ENCODE data around the gene ZNF628.
"Not testable (repeated sequence)": the region's sequence is repeated elsewhere in the genome, so short reads cannot be mapped to it uniquely, and the experiment has no call there.

Gene ZNF628

DNA sequence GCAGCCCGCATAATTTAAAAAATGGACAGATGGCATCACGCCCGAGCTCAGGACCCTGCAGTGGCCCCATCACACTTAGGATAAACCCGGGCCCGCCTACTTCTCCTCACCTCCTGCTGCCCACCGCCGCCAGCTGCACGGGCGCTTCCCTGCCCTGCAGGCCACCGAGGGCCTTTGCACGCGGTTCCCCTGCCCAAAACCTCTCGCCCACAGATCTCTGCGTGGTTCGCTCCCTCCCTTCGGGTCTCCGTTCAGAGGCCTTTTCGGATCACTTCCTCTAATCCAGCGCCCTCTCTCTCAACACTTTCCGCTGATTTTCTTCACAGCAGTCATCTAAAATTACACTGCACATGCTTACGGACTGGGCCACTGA, 35.1 kb upstream of the ZNF628 start:
- DNase-seq (ENCODE audit: low read depth, low spot score): no peak
- Histone ChIP-seq H3K27me3 (ENCODE audit: control insufficient read depth, insufficient read depth, low read length) (peaks cover 35% of the 10 kb centered on the region), H3K9me3 (ENCODE audit: control insufficient read depth, insufficient read depth, low read length) (no peaks in the 10 kb centered on the region), H3K27ac (ENCODE audit: low read length) (no peak overlapping the region), H3K4me1 (ENCODE audit: control insufficient read depth, insufficient read depth, low read length) (peaks cover 3% of the 10 kb centered on the region; the same call in 1 of the 2 replicates), H3K4me3 (ENCODE audit: low read length) (no peak overlapping the region; the same call in 1 of the 2 replicates), H3K36me3 (ENCODE audit: control insufficient read depth, insufficient read depth, low read length) (no peaks in the 10 kb centered on the region)
- no CpG with 5 or more reads among the region's 21 CpGs for WGBS (ENCODE audit: insufficient coverage, insufficient read length)

- H3K4me1 ChIP-seq (ENCODE audit: control insufficient read depth, insufficient read depth, low read length): peaks cover 3% of the 10 kb centered on the region; the same call in 1 of the 2 replicates
- H3K9me3 ChIP-seq (ENCODE audit: control insufficient read depth, insufficient read depth, low read length): no peaks in the 10 kb centered on the region
- WGBS (ENCODE audit: insufficient coverage, insufficient read length): no CpG with 5 or more reads among the region's 39 CpGs
- no peak overlapping the region for H3K27ac ChIP-seq (ENCODE audit: low read length)
- H3K36me3 ChIP-seq (ENCODE audit: control insufficient read depth, insufficient read depth, low read length): no peaks in the 10 kb centered on the region
- no peak for DNase-seq (ENCODE audit: low read depth, low spot score)
- H3K27me3 ChIP-seq (ENCODE audit: control insufficient read depth, insufficient read depth, low read length): peaks cover 36% of the 10 kb centered on the region
- no peak overlapping the region; the same call in 1 of the 2 replicates for H3K4me3 ChIP-seq (ENCODE audit: low read length)
These were observed 34.6 kb upstream of the ZNF628 start for GRCh38 chr19:55441692-55442321.

DNA sequence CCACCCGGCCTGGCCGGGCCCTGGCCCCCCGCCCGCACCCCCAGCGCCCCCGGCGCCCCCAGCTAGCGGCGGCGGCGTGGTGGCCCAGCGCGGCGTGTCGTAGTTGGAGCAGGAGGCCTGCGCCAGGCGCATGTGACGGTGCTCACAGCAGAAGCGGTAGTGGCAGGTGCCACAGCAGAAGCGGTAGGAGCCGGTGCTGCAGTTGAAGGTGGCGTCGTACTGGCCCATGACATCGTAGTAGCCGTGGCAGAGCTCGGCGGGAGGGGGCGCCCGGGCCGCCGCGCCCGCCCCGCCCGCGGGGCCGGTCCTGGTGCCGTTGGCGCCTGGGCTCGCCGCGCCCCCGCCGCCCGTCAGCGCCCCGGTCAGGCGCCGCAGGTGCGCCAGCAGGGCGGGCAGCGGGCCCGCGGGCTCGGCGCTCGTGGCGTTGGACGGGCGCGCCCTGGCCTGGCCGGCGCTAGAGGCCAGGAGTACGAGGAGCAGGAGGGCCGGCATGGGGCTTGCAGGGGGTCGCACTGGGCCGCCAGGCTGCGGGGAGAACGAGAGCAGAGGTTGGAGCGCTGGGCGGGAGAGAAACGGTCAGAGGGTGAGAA, 34.0 kb upstream of the ZNF628 start:
- no CpG with 5 or more reads among the region's 72 CpGs for WGBS (ENCODE audit: insufficient coverage, insufficient read length)
- Histone ChIP-seq H3K27me3 (ENCODE audit: control insufficient read depth, insufficient read depth, low read length) (peaks cover 41% of the 10 kb centered on the region), H3K9me3 (ENCODE audit: control insufficient read depth, insufficient read depth, low read length) (no peaks in the 10 kb centered on the region), H3K4me3 (ENCODE audit: low read length) (peak overlapping the region; percentile 16; the same call in 1 of the 2 replicates), H3K27ac (ENCODE audit: low read length) (no peak overlapping the region), H3K4me1 (ENCODE audit: control insufficient read depth, insufficient read depth, low read length) (peaks cover 2% of the 10 kb centered on the region; the same call in 1 of the 2 replicates), H3K36me3 (ENCODE audit: control insufficient read depth, insufficient read depth, low read length) (no peaks in the 10 kb centered on the region)
- no peak for DNase-seq (ENCODE audit: low read depth, low spot score)

- Histone ChIP-seq H3K27ac (ENCODE audit: low read length) (no peak within 1 kb of the TSS), H3K36me3 (ENCODE audit: control insufficient read depth, insufficient read depth, low read length) (no peaks in the 10 kb centered on the region), H3K27me3 (ENCODE audit: control insufficient read depth, insufficient read depth, low read length) (peaks cover 44% of the 10 kb centered on the region), H3K9me3 (ENCODE audit: control insufficient read depth, insufficient read depth, low read length) (no peaks in the 10 kb centered on the region), H3K4me1 (ENCODE audit: control insufficient read depth, insufficient read depth, low read length) (no peaks in the 10 kb centered on the region; the same call in 1 of the 2 replicates), H3K4me3 (ENCODE audit: low read length) (peak within 1 kb of the TSS; percentile 23; the same call in 1 of the 2 replicates)
- no CpG with 5 or more reads among the region's 43 CpGs for WGBS (ENCODE audit: insufficient coverage, insufficient read length)
- no peak for DNase-seq (ENCODE audit: low read depth, low spot score)
These were observed 33.2 kb upstream of the ZNF628 start, which contains the start of gene SHISA7 for GRCh38 chr19:55443045-55443823. SHISA7 (minus strand) TSS chr19:55443300; CDS start chr19:55442863, 437 bp downstream.

DNA sequence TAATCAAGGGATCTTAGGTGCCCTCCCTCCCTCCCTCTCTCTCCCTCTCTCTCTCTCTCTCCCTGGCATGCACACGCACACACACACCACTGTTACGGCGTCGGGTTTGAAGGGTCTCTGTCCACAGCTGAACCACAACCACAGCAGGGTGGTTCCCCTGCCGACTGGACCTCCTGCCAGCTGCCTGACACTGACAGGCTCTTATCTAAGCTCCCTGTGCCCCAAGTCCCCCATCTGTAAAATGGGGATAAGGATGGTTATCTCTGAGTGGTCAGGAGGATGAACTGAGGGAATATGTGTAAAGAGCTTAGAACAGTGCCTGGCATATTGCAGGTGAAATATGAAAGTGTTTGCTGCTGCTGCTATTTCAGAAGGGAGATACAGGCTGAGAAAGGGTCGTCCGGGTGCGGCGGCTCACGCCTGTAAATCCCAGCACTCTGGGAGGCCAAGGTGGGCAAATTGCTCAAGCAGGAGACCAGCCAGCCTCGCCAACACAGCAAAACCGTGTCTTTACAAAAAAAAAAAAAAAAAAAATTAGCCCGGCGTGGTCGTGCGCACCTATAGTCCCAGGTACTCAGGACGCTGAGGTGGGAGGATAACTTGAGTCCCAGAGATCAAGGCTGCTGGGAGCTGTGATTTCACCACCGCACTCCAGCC, 32.5 kb upstream of the ZNF628 start:
- Histone ChIP-seq H3K9me3 (ENCODE audit: control insufficient read depth, insufficient read depth, low read length) (no peaks in the 10 kb centered on the region), H3K4me3 (ENCODE audit: low read length) (no peak overlapping the region), H3K36me3 (ENCODE audit: control insufficient read depth, insufficient read depth, low read length) (no peaks in the 10 kb centered on the region), H3K27me3 (ENCODE audit: control insufficient read depth, insufficient read depth, low read length) (peaks cover 44% of the 10 kb centered on the region), H3K4me1 (ENCODE audit: control insufficient read depth, insufficient read depth, low read length) (no peaks in the 10 kb centered on the region; the same call in 1 of the 2 replicates), H3K27ac (ENCODE audit: low read length) (no peak overlapping the region)
- WGBS (ENCODE audit: insufficient coverage, insufficient read length): no CpG with 5 or more reads among the region's 18 CpGs
- no peak for DNase-seq (ENCODE audit: low read depth, low spot score)

- Histone ChIP-seq H3K4me1 (ENCODE audit: control insufficient read depth, insufficient read depth, low read length) (no peaks in the 10 kb centered on the region; the same call in 1 of the 2 replicates), H3K9me3 (ENCODE audit: control insufficient read depth, insufficient read depth, low read length) (no peaks in the 10 kb centered on the region), H3K36me3 (ENCODE audit: control insufficient read depth, insufficient read depth, low read length) (no peaks in the 10 kb centered on the region), H3K27me3 (ENCODE audit: control insufficient read depth, insufficient read depth, low read length) (peaks cover 46% of the 10 kb centered on the region), H3K4me3 (ENCODE audit: low read length) (no peak overlapping the region), H3K27ac (ENCODE audit: low read length) (no peak overlapping the region)
- DNase-seq (ENCODE audit: low read depth, low spot score): no peak
- no CpG with 5 or more reads among the region's 11 CpGs for WGBS (ENCODE audit: insufficient coverage, insufficient read length)
These were observed 31.8 kb upstream of the ZNF628 start for GRCh38 chr19:55444646-55445045.

DNA sequence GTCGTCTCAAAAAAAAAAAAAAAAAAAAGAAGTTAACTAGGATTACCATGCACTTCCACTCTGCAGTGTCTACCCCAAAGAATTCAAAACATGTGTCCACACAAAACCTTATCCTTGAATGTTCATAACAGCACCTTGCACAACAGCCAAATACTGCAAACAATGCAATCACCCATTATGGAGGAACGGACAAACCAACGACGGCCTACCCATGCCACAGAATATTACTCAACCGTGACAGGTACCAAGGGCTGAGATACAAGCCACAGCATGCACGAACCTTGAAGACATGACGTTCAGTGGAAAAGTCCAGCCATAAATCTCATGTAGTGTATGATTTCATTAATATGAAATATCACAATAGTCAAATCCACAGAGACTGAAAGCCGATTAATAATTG, 30.4 kb upstream of the ZNF628 start:
- DNase-seq (ENCODE audit: low read depth, low spot score): no peak
- Histone ChIP-seq H3K36me3 (ENCODE audit: control insufficient read depth, insufficient read depth, low read length) (no peaks in the 10 kb centered on the region), H3K27ac (ENCODE audit: low read length) (no peak overlapping the region), H3K4me1 (ENCODE audit: control insufficient read depth, insufficient read depth, low read length) (no peaks in the 10 kb centered on the region; the same call in 1 of the 2 replicates), H3K4me3 (ENCODE audit: low read length) (no peak overlapping the region), H3K9me3 (ENCODE audit: control insufficient read depth, insufficient read depth, low read length) (no peaks in the 10 kb centered on the region), H3K27me3 (ENCODE audit: control insufficient read depth, insufficient read depth, low read length) (peaks cover 52% of the 10 kb centered on the region)
- no CpG with 5 or more reads among the region's 8 CpGs for WGBS (ENCODE audit: insufficient coverage, insufficient read length)

- WGBS (ENCODE audit: insufficient coverage, insufficient read length): 100% methylated on average over 2 of the region's 16 CpGs
- Histone ChIP-seq H3K4me1 (ENCODE audit: control insufficient read depth, insufficient read depth, low read length) (peaks cover 2% of the 10 kb centered on the region; the same call in 1 of the 2 replicates), H3K27ac (ENCODE audit: low read length) (no peak overlapping the region), H3K27me3 (ENCODE audit: control insufficient read depth, insufficient read depth, low read length) (peaks cover 50% of the 10 kb centered on the region), H3K36me3 (ENCODE audit: control insufficient read depth, insufficient read depth, low read length) (no peaks in the 10 kb centered on the region), H3K9me3 (ENCODE audit: control insufficient read depth, insufficient read depth, low read length) (no peaks in the 10 kb centered on the region), H3K4me3 (ENCODE audit: low read length) (no peak overlapping the region)
- DNase-seq (ENCODE audit: low read depth, low spot score): no peak
These were observed 28.8 kb upstream of the ZNF628 start for GRCh38 chr19:55447421-55448174.

DNA sequence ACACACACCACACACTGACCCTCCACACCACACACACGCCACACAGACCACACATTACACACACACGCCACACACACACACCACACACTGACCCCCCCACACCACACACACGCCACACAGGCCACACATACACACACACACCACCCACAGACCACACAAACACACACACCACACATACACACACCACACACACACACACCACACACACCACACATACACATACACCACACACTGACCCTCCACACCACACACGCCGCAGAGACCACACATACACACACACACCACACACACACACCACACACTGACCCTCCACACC, 28.3 kb upstream of the ZNF628 start:
- not testable (repeated sequence) for H3K27ac ChIP-seq (ENCODE audit: low read length)

More for the DNA sequence above, 28.3 kb upstream of the ZNF628 start:
- not testable (repeated sequence) for H3K9me3 ChIP-seq (ENCODE audit: control insufficient read depth, insufficient read depth, low read length); DNase-seq (ENCODE audit: low read depth, low spot score); H3K4me1 ChIP-seq (ENCODE audit: control insufficient read depth, insufficient read depth, low read length); H3K4me3 ChIP-seq (ENCODE audit: low read length); H3K36me3 ChIP-seq (ENCODE audit: control insufficient read depth, insufficient read depth, low read length)
- peaks cover 47% of the 10 kb centered on the region for H3K27me3 ChIP-seq (ENCODE audit: control insufficient read depth, insufficient read depth, low read length)
- WGBS (ENCODE audit: insufficient coverage, insufficient read length): 100% methylated on average over 1 of the region's 5 CpGs
